Measurements from ENCODE around the gene HINFP.

- TF ChIP-seq CTCF (IDR thresholded peaks at IDR 0.05), result no peak
- no peak for TF ChIP-seq POLR2A (IDR thresholded peaks at IDR 0.05)
- no peak for TF ChIP-seq POLR2AphosphoS5 (IDR thresholded peaks at IDR 0.05; ENCODE audit: insufficient read depth in 1 of 2, low read depth in 1 of 2)
Observed at GRCh38 chr11:119149018-119149785, 27.8 kb downstream of the HINFP start, which contains the start of gene ABCG4.
